HEK293 (cell line): ENCODE data around the gene DNAH3.

Source experiments
- BCL11B ChIP-seq: fragments of 450-650 bp; formaldehyde crosslinking; IDR thresholded peaks from 2 replicates; pipeline ENCODE4 v1.5.1; 2016; ENCODE audit warnings: low read depth, missing biosample characterization, missing genetic modification characterization
- YY1 ChIP-seq: fragments of 450-650 bp; formaldehyde crosslinking; IDR thresholded peaks from 2 replicates; pipeline ENCODE4 v1.5.1; 2018; ENCODE audit warnings: missing biosample characterization, missing genetic modification characterization
- ZNF239 ChIP-seq: fragments of 450-650 bp; formaldehyde crosslinking; IDR thresholded peaks from 2 replicates; pipeline ENCODE4 v1.5.1; 2016; ENCODE audit warnings: missing biosample characterization, missing genetic modification characterization
- ZNF621 ChIP-seq: fragments of 450-650 bp; formaldehyde crosslinking; IDR thresholded peaks from 2 replicates; pipeline ENCODE4 v1.5.1; 2017; ENCODE audit warnings: missing biosample characterization, missing genetic modification characterization
- TF ChIP-seq, protein P1 (sequence below): fragments of 450-650 bp; formaldehyde crosslinking; IDR thresholded peaks from 2 replicates; pipeline ENCODE4 v1.5.1; 2016; ENCODE audit warnings: missing biosample characterization, missing genetic modification characterization

DNA sequence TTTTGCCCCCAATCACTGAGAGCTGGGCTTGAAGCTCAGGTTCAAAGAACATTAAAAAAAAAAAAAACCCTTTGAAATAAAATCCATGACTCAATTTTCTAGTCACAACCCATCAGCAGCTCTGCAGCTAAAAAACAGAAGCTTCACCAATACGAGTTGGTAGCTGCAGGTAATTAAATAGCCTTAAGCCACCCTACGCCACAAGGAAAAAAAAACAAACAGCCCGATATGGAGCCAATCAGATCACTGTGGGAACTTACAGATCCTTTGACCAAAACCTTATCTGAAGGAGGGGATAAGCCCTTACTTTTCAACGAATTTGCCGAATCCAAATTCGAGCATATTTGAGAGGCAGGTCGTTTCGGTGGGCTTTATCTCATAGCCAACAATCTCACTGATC, 69.3 kb downstream of the DNAH3 start:
- no peak for TF ChIP-seq YY1 (tag by site-specific recombination)
- TF ChIP-seq, protein P1, sequence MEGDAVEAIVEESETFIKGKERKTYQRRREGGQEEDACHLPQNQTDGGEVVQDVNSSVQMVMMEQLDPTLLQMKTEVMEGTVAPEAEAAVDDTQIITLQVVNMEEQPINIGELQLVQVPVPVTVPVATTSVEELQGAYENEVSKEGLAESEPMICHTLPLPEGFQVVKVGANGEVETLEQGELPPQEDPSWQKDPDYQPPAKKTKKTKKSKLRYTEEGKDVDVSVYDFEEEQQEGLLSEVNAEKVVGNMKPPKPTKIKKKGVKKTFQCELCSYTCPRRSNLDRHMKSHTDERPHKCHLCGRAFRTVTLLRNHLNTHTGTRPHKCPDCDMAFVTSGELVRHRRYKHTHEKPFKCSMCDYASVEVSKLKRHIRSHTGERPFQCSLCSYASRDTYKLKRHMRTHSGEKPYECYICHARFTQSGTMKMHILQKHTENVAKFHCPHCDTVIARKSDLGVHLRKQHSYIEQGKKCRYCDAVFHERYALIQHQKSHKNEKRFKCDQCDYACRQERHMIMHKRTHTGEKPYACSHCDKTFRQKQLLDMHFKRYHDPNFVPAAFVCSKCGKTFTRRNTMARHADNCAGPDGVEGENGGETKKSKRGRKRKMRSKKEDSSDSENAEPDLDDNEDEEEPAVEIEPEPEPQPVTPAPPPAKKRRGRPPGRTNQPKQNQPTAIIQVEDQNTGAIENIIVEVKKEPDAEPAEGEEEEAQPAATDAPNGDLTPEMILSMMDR, result no peak
- TF ChIP-seq ZNF621, result no peak
- no peak for TF ChIP-seq ZNF239 (tag by site-specific recombination)
- TF ChIP-seq BCL11B (tag by site-specific recombination), result no peak
